Adipose tissue (tissue), 3 donors: ENCODE measurements around the gene IFNB1. TPM values are rescaled to one million over a fixed set of nuclear protein-coding genes. Genes with fewer than 3 reads are reported as not detected.

Experiments used
- H3K27ac ChIP-seq: one replicate; pipeline ENCODE4 v1.5.1; 2013; ENCODE audit warnings: low read depth, low read length
- WGBS, 3 donors: extraction: QIAGEN DNeasy Blood & Tissue Kit; methylation state at CpG; one replicate each; pipeline ENCODE4 v1.1.7; 2013; 5-methylcytosine and 5-hydroxymethylcytosine counted together
- polyA plus RNA-seq, 3 donors: library from polyadenylated mRNA; stranded (reverse); fragments of 200-250 nt; gene quantifications; one replicate each; pipeline ENCODE4 v1.2.3, GENCODE V29; 2013
- donor health status: healthy with polysubstance abuse.
- donor health status: Bipolar disorder and iron deficiency.
- donor health status: healthy.

The IFNB1 gene
- polyA plus RNA-seq, 3 donors = not detected

GRCh38 chr9:21080793-21081192 is 3.1 kb upstream of the IFNB1 start:
- 95 to 100% (median 96%) methylated on average over 1 of the region's 1 CpG for WGBS, 3 donors
- H3K27ac ChIP-seq = no peak overlapping the region

- WGBS, 3 donors = 67 to 83% (median 73%) methylated on average over 1 of the region's 1 CpG
- H3K27ac ChIP-seq = no peak overlapping the region
These were observed 960 bp upstream of the IFNB1 start for GRCh38 chr9:21078702-21079101.

- WGBS, 3 donors = 48 to 72% (median 65%) methylated on average over 3 of the region's 3 CpGs
- H3K27ac ChIP-seq = no peak overlapping the region
These were observed 2.3 kb downstream of the IFNB1 start for GRCh38 chr9:21075484-21075883.

- no peak overlapping the region for H3K27ac ChIP-seq
These were observed 6.8 kb downstream of the IFNB1 start for GRCh38 chr9:21070906-21071305.

GRCh38 chr9:21070171-21070571 is 7.6 kb downstream of the IFNB1 start:
- 7 to 41% (median 13%) methylated on average over 4 of the region's 4 CpGs for WGBS, 3 donors
- no peak overlapping the region for H3K27ac ChIP-seq

GRCh38 chr9:21060919-21061561 is 16.7 kb downstream of the IFNB1 start:
- 35 to 56% (median 43%) methylated on average over 2 of the region's 2 CpGs for WGBS, 3 donors
- H3K27ac ChIP-seq = no peak overlapping the region

- 52 to 69% (median 65%) methylated on average over 1 of the region's 1 CpG for WGBS, 3 donors
- H3K27ac ChIP-seq = no peak overlapping the region
These were observed 20.8 kb downstream of the IFNB1 start for GRCh38 chr9:21056931-21057330.

GRCh38 chr9:21053851-21054250 is 23.9 kb downstream of the IFNB1 start:
- WGBS, 3 donors = 40 to 46% (median 42%) methylated on average over 2 of the region's 2 CpGs
- no peak overlapping the region for H3K27ac ChIP-seq

- no peak overlapping the region for H3K27ac ChIP-seq
- 56 to 78% (median 66%) methylated on average over 2 of the region's 2 CpGs for WGBS, 3 donors
These were observed 30.5 kb downstream of the IFNB1 start for GRCh38 chr9:21047281-21047691.

- H3K27ac ChIP-seq = no peak overlapping the region
- WGBS, 3 donors = 62 to 95% (median 95%) methylated on average over 3 of the region's 3 CpGs
These were observed 33.9 kb downstream of the IFNB1 start for GRCh38 chr9:21043841-21044240.

- H3K27ac ChIP-seq = no peak overlapping the region
- 84 to 94% (median 94%) methylated on average over 4 of the region's 4 CpGs for WGBS, 3 donors
These were observed 35.3 kb downstream of the IFNB1 start for GRCh38 chr9:21042466-21042865.

GRCh38 chr9:21039302-21039701 is 38.4 kb downstream of the IFNB1 start:
- WGBS, 3 donors = 94 to 98% (median 95%) methylated on average over 1 of the region's 1 CpG
- H3K27ac ChIP-seq = no peak overlapping the region

GRCh38 chr9:21037278-21037677 is 40.5 kb downstream of the IFNB1 start:
- 93 to 95% (median 94%) methylated on average over 2 of the region's 2 CpGs for WGBS, 3 donors

GRCh38 chr9:21031808-21032183 is 45.9 kb downstream of the IFNB1 start:
- 67 to 69% (median 67%) methylated on average over 22 of the region's 22 CpGs for WGBS, 3 donors
- peak overlapping the region; percentile 15 for H3K27ac ChIP-seq

More at GRCh38 chr9:21037278-21037677, 40.5 kb downstream of the IFNB1 start:
- H3K27ac ChIP-seq = no peak overlapping the region

GRCh38 chr9:21031091-21031807 is 46.5 kb downstream of the IFNB1 start, which contains the start of gene HACD4:
Gene HACD4 (minus strand): TSS chr9:21031640. CDS start chr9:21031590, 50 bp downstream.
- 5 to 16% (median 7%) methylated on average over 29 to 46 of the region's 46 CpGs for WGBS, 3 donors
- peak within 1 kb of the TSS; percentile 15 for H3K27ac ChIP-seq

GRCh38 chr9:21030389-21031035 is 47.2 kb downstream of the IFNB1 start:
- WGBS, 3 donors = 72 to 81% (median 73%) methylated on average over 5 of the region's 5 CpGs
- no peak overlapping the region for H3K27ac ChIP-seq

- H3K27ac ChIP-seq = no peak overlapping the region
- 69 to 81% (median 80%) methylated on average over 8 of the region's 8 CpGs for WGBS, 3 donors
These were observed 48.1 kb downstream of the IFNB1 start for GRCh38 chr9:21029661-21030060.

- WGBS, 3 donors = 50 to 53% (median 52%) methylated on average over 3 of the region's 3 CpGs
- H3K27ac ChIP-seq = no peak overlapping the region
These were observed 49.3 kb downstream of the IFNB1 start for GRCh38 chr9:21028466-21028865.

- H3K27ac ChIP-seq = no peak overlapping the region
- WGBS, 3 donors = 81 to 89% (median 85%) methylated on average over 4 of the region's 4 CpGs
These were observed 50.4 kb downstream of the IFNB1 start for GRCh38 chr9:21027295-21027694.
